Left lung (tissue), 10 donors: ENCODE results near the gene SLC16A12. TPM values are rescaled to one million over a fixed set of nuclear protein-coding genes. Genes with fewer than 3 reads are reported as not detected.
A peak's percentile ranks its signal among the peaks of the same experiment; 100 is the strongest.

ENCODE experiments used
- ATAC-seq: fragments of 200-7000 bp; cut with Tn5 transposase; one replicate; pipeline ENCODE4 v1.9.1; 2020; ENCODE audit warnings: moderate library complexity
- DNase-seq, 4 donors: peaks; one replicate each; pipeline ENCODE4 v3.0.0-alpha.2; 2013 to 2020
- H3K27ac ChIP-seq, 2 donors: fragments of 200-600 bp; sonication (generic) in 1 of 2; one replicate each; pipeline versions ENCODE4 v1.5.0 to v1.8.0; 2020 to 2021
- H3K27me3 ChIP-seq, 2 donors: fragments of 200-600 bp; sonication (generic) in 1 of 2; one replicate each; pipeline versions ENCODE4 v1.5.0 to v1.8.0; 2020 to 2021
- H3K36me3 ChIP-seq, 2 donors: fragments of 200-600 bp; sonication (generic) in 1 of 2; one replicate each; pipeline versions ENCODE4 v1.5.0 to v1.8.0; 2020 to 2021
- H3K4me1 ChIP-seq, 2 donors: fragments of 200-600 bp; one replicate each; pipeline ENCODE4 v1.8.0; 2021
- H3K4me3 ChIP-seq, 2 donors: fragments of 200-600 bp; sonication (generic) in 1 of 2; one replicate each; pipeline versions ENCODE4 v1.5.0 to v1.8.0; 2020 to 2021; ENCODE audit warnings: mild to moderate bottlenecking in 1 of 2
- H3K9me3 ChIP-seq, 2 donors: fragments of 200-600 bp; sonication (generic) in 1 of 2; one replicate each; pipeline versions ENCODE4 v1.5.0 to v1.8.0; 2020 to 2021
- CTCF ChIP-seq, 2 donors: fragments of 200-600 bp; sonication (generic) in 1 of 2; IDR thresholded peaks; one replicate each; pipeline versions ENCODE4 v1.5.0 to v1.8.0; 2021; ENCODE audit warnings: antibody characterized with exemption in 2 of 2
- intact Hi-C, 2 donors: fragments of 100-400 bp; cut with DNase I; formaldehyde crosslinking; loops; one replicate each; pipeline versions ENCODE4 v1.11.2 to v1.14.2; 2022
- polyA plus RNA-seq, 6 donors: library from polyadenylated mRNA; unstranded; fragments of 120-200 nt; gene quantifications; one replicate each; pipeline ENCODE4 v1.2.1, GENCODE V29; 2013; ENCODE audit not compliant: insufficient read length in 6 of 6
- total RNA-seq, 2 donors: library from RNA; stranded (reverse); fragmentation: NEBNext Ultra II Directional; extraction: Animal tissue kit (Norgen Biotek cat#: 25700); gene quantifications; one replicate each; pipeline ENCODE4 v1.2.1, GENCODE V29; 2021
- donor health status: DM: no; HTN: yes; CAD: no.
- donor health status: DM: no; HTN: no; CAD: no.

Gene SLC16A12
- total and polyA plus RNA-seq, 8 donors = 0.90 to 6.3 (median 1.3) TPM

GRCh38 chr10:89389254-89389653, 146.1 kb downstream of the SLC16A12 start:
- no peak overlapping the region for H3K27ac ChIP-seq
- no peak for TF ChIP-seq CTCF (IDR thresholded peaks at IDR 0.05)
- ATAC-seq = no peak
- no peaks in the 10 kb centered on the region for H3K27me3 ChIP-seq
- DNase-seq = no peak
- H3K36me3 ChIP-seq = no peaks in the 10 kb centered on the region
- intact Hi-C loops = no loop called here
- peaks cover 12 to 42% of the 10 kb centered on the region in 2 donors for H3K4me1 ChIP-seq
- no peak overlapping the region for H3K4me3 ChIP-seq
- no peaks in the 10 kb centered on the region for H3K9me3 ChIP-seq

GRCh38 chr10:89388806-89389205, 146.6 kb downstream of the SLC16A12 start:
- Histone ChIP-seq H3K27me3 (no peaks in the 10 kb centered on the region), H3K36me3 (no peaks in the 10 kb centered on the region), H3K27ac (no peak overlapping the region), H3K9me3 (no peaks in the 10 kb centered on the region), H3K4me1 (peaks cover 7 to 41% of the 10 kb centered on the region in 2 donors), H3K4me3 (no peak overlapping the region)
- no peak for DNase-seq
- intact Hi-C loops = no loop called here
- ATAC-seq = no peak
- no peak for TF ChIP-seq CTCF (IDR thresholded peaks at IDR 0.05)

- peaks cover 0 to 18% of the 10 kb centered on the region in 2 donors for H3K4me1 ChIP-seq
- H3K4me3 ChIP-seq = no peak overlapping the region
- DNase-seq (no peak), ATAC-seq (peak; percentile 74)
- intact Hi-C loops = no loop called here
- peak overlapping the region in 1 of 2 donors; percentile 57 for H3K27ac ChIP-seq
- H3K9me3 ChIP-seq = no peaks in the 10 kb centered on the region
- TF ChIP-seq CTCF (IDR thresholded peaks at IDR 0.05) = no peak
- H3K36me3 ChIP-seq = no peaks in the 10 kb centered on the region
- H3K27me3 ChIP-seq = no peaks in the 10 kb centered on the region
These were observed 150.7 kb downstream of the SLC16A12 start for GRCh38 chr10:89384474-89385340.

GRCh38 chr10:89382757-89383156, 152.6 kb downstream of the SLC16A12 start:
- Histone ChIP-seq H3K27me3 (no peaks in the 10 kb centered on the region), H3K9me3 (no peaks in the 10 kb centered on the region), H3K27ac (no peak overlapping the region), H3K4me3 (no peak overlapping the region), H3K36me3 (no peaks in the 10 kb centered on the region), H3K4me1 (peaks cover 0 to 18% of the 10 kb centered on the region in 2 donors)
- TF ChIP-seq CTCF (IDR thresholded peaks at IDR 0.05) = no peak
- DNase-seq = no peak
- intact Hi-C loops = no loop called here
- ATAC-seq = no peak

Other genes starting within 250 kb of the SLC16A12 start
- 10 to 100 TPM; 18.7 to 26.1 TPM for gene IFIT2, start 233.5 kb downstream of the SLC16A12 start, total RNA-seq
- 10 to 100 TPM in 5 of 6 donors, 1 to 10 TPM in 1; 9.4 to 16.4 (median 13.7) TPM for gene IFIT2, start 233.5 kb downstream of the SLC16A12 start, polyA plus RNA-seq
- 10 to 100 TPM; 36.2 to 48.9 TPM for gene IFIT3, start 207.6 kb downstream of the SLC16A12 start, total RNA-seq
- gene IFIT3, start 207.6 kb downstream of the SLC16A12 start, polyA plus RNA-seq = 10 to 100 TPM; 12.4 to 16.9 (median 13.5) TPM
- not detected for gene IFIT1B, start 157.5 kb downstream of the SLC16A12 start, total RNA-seq
- under 1 TPM; 0.20 to 0.92 (median 0.47) TPM for gene IFIT1B, start 157.5 kb downstream of the SLC16A12 start, polyA plus RNA-seq
- gene IFIT1, start 143.0 kb downstream of the SLC16A12 start, total RNA-seq = 10 to 100 TPM; 30.7 to 34.8 TPM
- 10 to 100 TPM; 12.6 to 23.5 (median 19.3) TPM for gene IFIT1, start 143.0 kb downstream of the SLC16A12 start, polyA plus RNA-seq
- 10 to 100 TPM; 21.4 to 26.3 TPM for gene IFIT5, start 121.0 kb downstream of the SLC16A12 start, total RNA-seq
- gene IFIT5, start 121.0 kb downstream of the SLC16A12 start, polyA plus RNA-seq = 10 to 100 TPM; 14.0 to 20.0 (median 17.8) TPM
- gene PANK1, start 109.6 kb upstream of the SLC16A12 start, total RNA-seq = 10 to 100 TPM in 1 of 2 donors, 1 to 10 TPM in 1; 9.4 to 12.8 TPM
- gene PANK1, start 109.6 kb upstream of the SLC16A12 start, polyA plus RNA-seq = 10 to 100 TPM; 17.2 to 21.1 (median 17.8) TPM
- 10 to 100 TPM in 1 of 2 donors, 1 to 10 TPM in 1; 10.0 to 10.9 TPM for gene KIF20B, start 166.0 kb upstream of the SLC16A12 start, total RNA-seq
- 10 to 100 TPM; 11.3 to 26.9 (median 19.1) TPM for gene KIF20B, start 166.0 kb upstream of the SLC16A12 start, polyA plus RNA-seq